A549 treated with Hydrocortisone at 1 μM for 4 hours (cell line): ENCODE data around the gene PCDHGA9. TPM values are rescaled to one million over a fixed set of nuclear protein-coding genes. Genes with fewer than 3 reads are reported as not detected.

Source experiments
- total RNA-seq: library from RNA; stranded (reverse); fragments of 200-300 nt; extraction: Qiagen RNA extraction; gene quantifications from 5 replicates; pipeline ENCODE4 v1.2.3, GENCODE V29; 2022

Gene PCDHGA9
- 0.05 to 0.07 TPM (median 0.07 TPM) in 4 of 5 replicates, not detected in the other for total RNA-seq

DNA sequence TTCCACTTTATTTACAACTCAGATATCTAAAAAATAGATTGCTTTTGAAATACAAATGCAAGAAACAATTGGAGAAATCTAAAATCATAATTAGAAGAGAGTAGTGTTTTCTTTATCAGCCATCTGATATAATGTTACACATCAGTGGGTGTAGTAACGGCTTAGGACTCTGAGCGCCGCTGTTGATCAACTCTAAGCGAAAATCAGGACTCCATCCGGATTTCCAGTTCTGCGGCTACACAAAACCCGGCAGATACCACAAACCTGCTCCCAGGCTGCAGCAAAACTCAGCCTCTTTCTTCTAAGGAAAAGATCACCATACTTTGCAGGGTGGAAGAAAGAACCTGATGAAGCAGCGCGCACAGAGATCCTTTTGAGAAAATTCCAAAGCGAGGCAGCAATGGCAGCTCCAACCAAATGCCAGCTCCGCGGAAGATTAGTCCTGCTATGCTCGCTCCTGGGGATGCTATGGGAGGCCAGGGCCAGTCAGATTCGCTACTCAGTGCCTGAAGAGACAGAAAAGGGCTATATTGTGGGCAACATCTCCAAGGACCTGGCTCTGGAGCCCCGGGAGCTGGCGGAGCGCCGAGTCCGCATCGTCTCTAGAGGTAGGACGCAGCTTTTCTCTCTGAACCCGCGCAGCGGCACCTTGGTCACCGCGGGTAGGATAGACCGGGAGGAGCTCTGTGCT is at the start of gene PCDHGA9:
PCDHGA9 (plus strand) TSS at position 226 of the 691 bp plus-strand sequence; CDS start at position 401, 175 bp downstream.

DNA sequence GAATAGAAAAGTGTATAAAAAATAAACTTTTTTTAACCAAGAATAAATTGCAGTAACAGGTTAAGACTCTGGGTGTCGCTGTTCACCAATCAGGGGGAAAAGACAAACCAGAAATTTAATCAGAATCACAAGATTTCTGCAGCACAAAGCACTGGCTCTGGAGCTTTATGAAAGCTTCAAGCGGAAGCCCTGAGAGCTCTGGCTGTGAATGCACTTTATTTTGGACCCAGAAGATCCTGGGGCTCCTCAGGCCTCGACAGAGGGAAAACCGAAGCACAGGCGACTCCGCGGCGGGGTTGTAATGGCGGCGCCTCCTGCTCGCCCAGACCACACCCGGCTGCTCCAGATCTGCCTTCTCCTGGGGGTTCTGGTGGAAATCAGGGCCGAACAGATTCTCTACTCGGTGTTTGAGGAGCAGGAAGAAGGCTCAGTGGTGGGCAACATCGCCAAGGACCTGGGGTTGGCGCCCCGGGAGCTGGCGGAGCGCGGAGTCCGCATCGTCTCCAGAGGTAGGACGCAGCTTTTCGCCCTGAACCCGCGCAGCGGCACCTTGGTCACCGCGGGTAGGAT is 47.6 kb upstream of the PCDHGA9 start, which contains the start of gene PCDHGA4:
PCDHGA4 (plus strand) TSS at position 122 of the 570 bp plus-strand sequence; CDS start at position 209, 87 bp downstream.

DNA sequence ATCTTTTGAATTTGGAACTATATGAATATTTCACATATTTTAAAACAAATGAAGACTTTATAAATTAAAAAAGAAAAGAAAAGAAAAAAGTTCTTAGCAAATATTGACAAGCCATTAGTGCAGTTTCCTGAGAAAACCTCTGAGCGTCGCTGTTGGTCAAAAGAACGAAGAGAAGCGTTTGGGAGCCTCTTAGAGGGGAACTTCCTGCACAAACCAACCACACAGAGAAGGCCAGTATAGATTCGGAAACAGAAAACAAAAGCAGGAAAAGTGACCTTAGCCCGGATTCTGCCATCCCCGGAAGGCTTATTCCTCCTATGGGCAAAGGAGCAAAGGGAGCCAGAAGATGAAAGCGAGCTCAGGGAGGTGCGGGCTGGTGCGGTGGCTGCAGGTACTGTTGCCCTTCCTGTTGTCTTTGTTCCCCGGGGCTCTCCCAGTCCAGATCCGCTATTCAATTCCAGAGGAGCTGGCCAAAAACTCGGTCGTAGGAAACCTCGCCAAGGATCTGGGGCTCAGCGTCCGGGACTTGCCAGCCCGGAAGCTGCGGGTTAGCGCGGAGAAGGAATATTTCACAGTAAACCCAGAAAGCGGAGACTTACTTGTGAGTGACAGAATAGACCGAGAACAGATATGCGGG is 42.7 kb upstream of the PCDHGA9 start, which contains the start of gene PCDHGB2:
PCDHGB2 (plus strand) TSS at position 205 of the 637 bp plus-strand sequence; CDS start at position 347, 142 bp downstream.

DNA sequence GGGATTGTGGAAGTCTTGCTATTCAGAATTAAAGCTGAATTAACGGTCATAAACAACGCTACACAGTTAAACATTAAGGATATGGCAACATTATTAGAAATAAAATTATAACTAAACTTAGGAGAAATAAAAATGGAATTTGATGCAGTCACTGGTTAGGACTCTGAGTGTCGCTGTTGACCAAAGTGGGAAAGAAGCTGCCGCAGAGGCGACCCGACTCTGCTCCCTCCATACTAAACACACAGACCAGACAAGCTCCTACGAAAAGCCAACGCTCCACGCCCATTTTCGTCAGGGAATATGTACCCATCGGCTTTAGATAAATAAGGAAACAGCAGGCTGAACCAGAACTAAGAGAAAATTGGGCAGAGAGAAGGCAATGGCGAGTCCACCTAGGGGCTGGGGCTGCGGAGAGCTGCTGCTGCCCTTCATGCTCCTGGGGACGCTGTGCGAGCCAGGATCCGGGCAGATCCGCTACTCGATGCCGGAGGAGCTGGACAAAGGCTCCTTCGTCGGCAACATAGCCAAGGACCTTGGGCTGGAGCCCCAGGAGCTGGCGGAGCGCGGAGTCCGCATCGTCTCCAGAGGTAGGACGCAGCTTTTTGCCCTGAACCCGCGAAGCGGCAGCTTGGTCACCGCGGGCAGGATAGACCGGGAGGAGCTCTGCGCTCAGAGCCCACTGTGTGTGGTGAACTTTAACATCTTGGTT is 38.5 kb upstream of the PCDHGA9 start, which contains the start of gene PCDHGA5:
PCDHGA5 (plus strand) TSS at position 211 of the 709 bp plus-strand sequence; CDS start at position 380, 169 bp downstream.

GRCh38 chr5:141369994-141370848 is 32.4 kb upstream of the PCDHGA9 start, which contains the start of gene PCDHGB3:
TSS of gene PCDHGB3 (plus strand) at chr5:141370242. CDS start at chr5:141370395, 153 bp downstream.

GRCh38 chr5:141373673-141374317 is 28.8 kb upstream of the PCDHGA9 start, which contains the start of gene PCDHGA6:
TSS of gene PCDHGA6 (plus strand) at chr5:141373891. CDS start at chr5:141374084, 193 bp downstream.

GRCh38 chr5:141382469-141383294 is 19.9 kb upstream of the PCDHGA9 start, which contains the start of gene PCDHGA7:
TSS of gene PCDHGA7 (plus strand) at chr5:141382742. CDS start at chr5:141382900, 158 bp downstream.

DNA sequence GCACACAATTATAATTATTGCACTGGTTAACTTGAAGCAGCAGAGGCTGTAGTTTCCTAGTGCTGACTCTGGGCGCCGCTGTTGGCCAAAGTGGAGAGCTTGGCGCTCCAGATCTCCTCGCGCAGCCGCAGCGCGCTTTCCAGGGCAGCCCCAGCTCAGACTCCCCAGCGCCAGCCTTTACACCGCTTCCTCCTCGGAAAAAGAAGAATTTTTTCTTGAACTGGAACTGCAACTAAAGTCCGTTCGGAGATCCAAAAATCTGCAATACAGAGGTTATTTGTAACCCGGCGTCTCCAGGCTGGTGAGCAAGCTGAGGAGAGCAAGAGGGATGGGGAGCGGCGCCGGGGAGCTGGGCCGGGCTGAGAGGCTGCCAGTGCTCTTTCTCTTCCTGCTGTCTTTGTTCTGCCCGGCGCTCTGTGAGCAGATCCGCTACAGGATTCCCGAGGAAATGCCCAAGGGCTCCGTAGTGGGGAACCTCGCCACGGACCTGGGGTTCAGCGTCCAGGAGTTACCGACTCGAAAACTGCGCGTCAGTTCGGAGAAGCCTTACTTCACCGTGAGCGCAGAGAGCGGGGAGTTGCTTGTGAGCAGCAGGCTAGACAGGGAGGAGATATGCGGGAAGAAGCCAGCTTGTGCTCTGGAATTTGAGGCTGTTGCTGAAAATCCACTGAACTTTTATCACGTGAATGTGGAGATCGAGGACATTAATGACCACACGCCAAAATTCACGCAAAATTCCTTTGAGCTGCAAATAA is 14.8 kb upstream of the PCDHGA9 start, which contains the start of gene PCDHGB4:
PCDHGB4 (plus strand) TSS at position 142 of the 755 bp plus-strand sequence; CDS start at position 329, 187 bp downstream.

DNA sequence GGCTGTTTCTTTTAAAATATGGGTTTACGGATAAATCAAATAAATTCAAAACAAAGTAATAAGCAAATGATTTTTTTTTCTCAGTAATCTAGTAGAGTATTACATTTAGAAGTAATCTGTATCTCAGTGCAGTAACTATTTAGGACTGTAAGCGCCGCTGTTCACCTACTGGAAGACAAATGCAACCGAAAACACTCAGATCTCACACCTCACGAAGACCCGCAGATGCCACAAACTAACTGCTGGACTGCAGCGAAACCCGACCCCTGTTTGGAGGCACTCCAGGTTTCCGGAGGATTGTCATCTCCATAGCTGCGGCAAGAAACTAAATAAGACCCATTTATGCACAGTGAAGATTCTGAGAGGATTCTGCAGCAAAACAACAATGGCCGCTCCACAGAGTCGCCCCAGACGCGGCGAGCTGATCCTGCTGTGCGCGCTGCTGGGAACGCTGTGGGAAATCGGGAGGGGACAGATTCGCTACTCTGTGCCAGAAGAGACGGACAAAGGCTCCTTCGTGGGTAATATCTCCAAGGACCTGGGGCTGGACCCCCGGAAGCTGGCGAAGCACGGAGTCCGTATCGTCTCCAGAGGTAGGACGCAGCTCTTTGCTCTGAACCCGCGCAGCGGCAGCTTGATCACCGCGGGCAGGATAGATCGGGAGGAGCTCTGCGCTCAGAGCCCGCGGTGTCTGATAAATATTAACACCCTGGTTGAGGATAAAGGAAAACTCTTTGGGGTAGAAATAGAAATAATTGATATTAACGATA is 10.0 kb upstream of the PCDHGA9 start, which contains the start of gene PCDHGA8:
PCDHGA8 (plus strand) TSS at position 205 of the 770 bp plus-strand sequence; CDS start at position 386, 181 bp downstream.

GRCh38 chr5:141397756-141398551 is 4.6 kb upstream of the PCDHGA9 start, which contains the start of gene PCDHGB5:
TSS of gene PCDHGB5 (plus strand) at chr5:141397947. CDS start at chr5:141398128, 181 bp downstream.

GRCh38 chr5:141407790-141408505 is 5.4 kb downstream of the PCDHGA9 start, which contains the start of gene PCDHGB6:
TSS of gene PCDHGB6 (plus strand) at chr5:141408021. CDS start at chr5:141408203, 182 bp downstream.

GRCh38 chr5:141412854-141413539 is 10.4 kb downstream of the PCDHGA9 start, which contains the start of gene PCDHGA10:
TSS of gene PCDHGA10 (plus strand) at chr5:141412987. CDS start at chr5:141413176, 189 bp downstream.

GRCh38 chr5:141417494-141418172 is 15.1 kb downstream of the PCDHGA9 start, which contains the start of gene PCDHGB7:
TSS of gene PCDHGB7 (plus strand) at chr5:141417677. CDS start at chr5:141417860, 183 bp downstream.

DNA sequence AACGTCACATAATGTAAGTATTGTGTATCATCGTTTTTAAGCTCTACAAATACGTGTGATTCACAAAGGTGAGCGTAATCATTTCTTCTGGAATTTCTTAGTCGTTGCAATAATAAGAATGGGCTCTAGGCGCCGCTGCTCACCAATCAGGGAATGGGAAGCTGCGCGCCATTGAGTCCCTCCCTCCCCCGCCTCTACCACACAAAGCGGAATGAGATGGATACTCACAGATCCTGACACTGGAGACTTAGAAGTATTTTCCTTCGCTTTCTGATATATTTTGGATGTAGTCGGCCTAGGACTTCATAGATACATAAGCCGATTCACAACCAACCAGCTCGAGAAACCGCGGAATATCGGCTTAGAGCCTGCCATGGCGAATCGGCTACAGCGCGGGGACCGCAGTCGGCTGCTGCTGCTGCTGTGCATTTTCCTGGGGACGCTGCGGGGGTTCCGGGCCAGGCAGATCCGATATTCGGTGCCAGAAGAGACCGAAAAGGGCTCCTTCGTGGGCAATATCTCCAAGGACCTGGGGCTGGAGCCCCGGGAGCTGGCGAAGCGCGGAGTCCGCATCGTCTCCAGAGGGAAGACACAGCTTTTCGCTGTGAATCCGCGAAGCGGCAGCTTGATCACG is 18.4 kb downstream of the PCDHGA9 start, which contains the start of gene PCDHGA11:
PCDHGA11 (plus strand) TSS at position 197 of the 634 bp plus-strand sequence; CDS start at position 374, 177 bp downstream.

